ENCODE measurements around the gene ADORA2B. TPM values are rescaled to one million over a fixed set of nuclear protein-coding genes. Genes with fewer than 3 reads are reported as not detected.

The ADORA2B gene
- polyA plus RNA-seq, 1 of the 3 experiments (the other 2 are of a cell fraction), result 12.6 TPM

DNA sequence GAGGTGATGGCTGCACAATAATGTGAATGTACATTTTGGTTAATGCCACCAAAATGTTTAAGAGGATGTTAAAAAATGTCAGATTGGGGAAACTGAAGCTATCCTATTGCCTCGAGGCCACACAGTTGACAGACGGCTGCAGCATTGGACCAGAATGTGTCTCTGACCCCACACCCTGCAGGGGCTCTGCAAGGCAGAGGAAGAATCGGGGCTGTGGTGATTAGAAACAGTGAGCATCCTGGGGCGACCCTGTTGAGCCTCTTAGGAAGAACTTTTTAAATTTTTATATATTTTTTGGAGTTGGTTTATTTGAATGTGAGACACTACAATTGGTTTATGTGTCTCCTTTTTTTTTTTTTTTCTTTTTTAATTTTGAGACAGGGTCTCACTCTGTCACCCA, 15.0 kb upstream of the ADORA2B start:
- H3K4me3 ChIP-seq (ENCODE audit: low read depth in 2 of 2, low read length in 1 of 2), result no peak overlapping the region
- no peaks in the 10 kb centered on the region for H3F3A ChIP-seq (replicated peaks; ENCODE audit: insufficient read depth)
- no peak overlapping the region for H3K9ac ChIP-seq
- WGBS (ENCODE audit: low lambda C conversion rate), result 58% methylated on average over 4 of the region's 4 CpGs
- H4K20me1 ChIP-seq (ENCODE audit: insufficient read depth), result no peaks in the 10 kb centered on the region
- H3K4me1 ChIP-seq (ENCODE audit: control insufficient read depth in 1 of 2, insufficient read depth in 2 of 2, low read depth in 1 of 2, low read length in 1 of 2), result peaks cover 0 to 4% of the 10 kb centered on the region in 2 experiments; a peak in 1 of 4 replicates
- no peak overlapping the region for H3K27ac ChIP-seq (ENCODE audit: low read depth in 2 of 2, low read length in 1 of 2)
- no peak overlapping the region for H2AFZ ChIP-seq (ENCODE audit: low read depth)
- H3K27me3 ChIP-seq (ENCODE audit: insufficient read depth), result no peaks in the 10 kb centered on the region; the same call in 1 of the 2 replicates
- no peaks in the 10 kb centered on the region for H3K9me3 ChIP-seq
- no peak for DNase-seq
- POLR2A ChIA-PET, result no interaction called here
- no peak overlapping the region for H3K4me2 ChIP-seq
- CTCF ChIA-PET, result no interaction called here
- no peak for TF ChIP-seq REST (IDR thresholded peaks at IDR 0.05; ENCODE audit: low read depth, low read length)
- no peak for TF ChIP-seq NRF1 (IDR thresholded peaks at IDR 0.05; ENCODE audit: low read depth, low read length)
- no peak for TF ChIP-seq POLR2AphosphoS5 (IDR thresholded peaks at IDR 0.05; ENCODE audit: low read depth, low read length)
- no peak for TF ChIP-seq USF2 (IDR thresholded peaks at IDR 0.05; ENCODE audit: borderline replicate concordance, low read depth, low read length)
- TF ChIP-seq MXI1 (IDR thresholded peaks at IDR 0.05; ENCODE audit: low read depth, low read length), result no peak
- TF ChIP-seq TCF12 (IDR thresholded peaks at IDR 0.05), result no peak
- TF ChIP-seq ELF1 (IDR thresholded peaks at IDR 0.05), result no peak
- TF ChIP-seq USF1 (IDR thresholded peaks at IDR 0.05; ENCODE audit: borderline replicate concordance, low read depth), result no peak
- TF ChIP-seq MAX (IDR thresholded peaks at IDR 0.05; ENCODE audit: low read depth), result no peak
- TF ChIP-seq EZH2phosphoT487 (IDR thresholded peaks at IDR 0.05; ENCODE audit: borderline replicate concordance, low read depth), result no peak
- no peak for TF ChIP-seq RFX5 (IDR thresholded peaks at IDR 0.05; ENCODE audit: low read length)
- no peak for TF ChIP-seq RAD21 (IDR thresholded peaks at IDR 0.05; ENCODE audit: low read length)
- no peaks in the 10 kb centered on the region for H3K79me2 ChIP-seq (ENCODE audit: insufficient read depth)
- no peaks in the 10 kb centered on the region for H3K9me2 ChIP-seq
- H3K36me3 ChIP-seq (replicated peaks in 1 of 2; ENCODE audit: control insufficient read depth in 1 of 2, insufficient read depth in 2 of 2, low read length in 1 of 2), result no peaks in the 10 kb centered on the region

DNA sequence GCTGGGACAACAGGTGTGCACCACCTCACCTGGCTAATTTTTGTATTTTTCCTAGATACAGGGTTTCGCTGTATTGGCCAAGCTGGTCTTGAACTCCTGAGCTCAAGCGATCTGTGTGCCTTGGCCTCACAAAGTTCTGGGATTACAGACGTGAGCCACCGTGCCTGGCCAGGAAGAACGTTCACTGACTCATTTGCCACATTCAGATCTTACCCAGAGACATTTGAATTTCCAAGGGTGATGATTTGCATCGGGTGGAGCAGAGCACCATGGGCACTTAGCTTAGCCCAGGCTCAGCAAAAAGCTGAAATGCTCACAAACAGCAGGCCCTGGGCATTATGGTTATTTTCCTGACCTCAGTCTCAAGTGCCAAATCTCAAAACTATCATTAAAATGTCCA, 14.5 kb upstream of the ADORA2B start:
- H3K79me2 ChIP-seq (ENCODE audit: insufficient read depth), result no peaks in the 10 kb centered on the region
- no peak for DNase-seq
- ChIA-PET CTCF (no interaction called here), POLR2A (no interaction called here)
- H3K4me3 ChIP-seq (ENCODE audit: low read depth in 2 of 2, low read length in 1 of 2), result no peak overlapping the region
- H2AFZ ChIP-seq (ENCODE audit: low read depth), result no peak overlapping the region
- H3K9me3 ChIP-seq, result no peaks in the 10 kb centered on the region
- peaks cover 0 to 4% of the 10 kb centered on the region in 2 experiments; a peak in 1 of 4 replicates for H3K4me1 ChIP-seq (ENCODE audit: control insufficient read depth in 1 of 2, insufficient read depth in 2 of 2, low read depth in 1 of 2, low read length in 1 of 2)
- no peaks in the 10 kb centered on the region for H4K20me1 ChIP-seq (ENCODE audit: insufficient read depth)
- no peaks in the 10 kb centered on the region for H3K9me2 ChIP-seq
- no peak overlapping the region for H3K27ac ChIP-seq (ENCODE audit: low read depth in 2 of 2, low read length in 1 of 2)
- H3K36me3 ChIP-seq (replicated peaks in 1 of 2; ENCODE audit: control insufficient read depth in 1 of 2, insufficient read depth in 2 of 2, low read length in 1 of 2), result no peaks in the 10 kb centered on the region
- 70% methylated on average over 5 of the region's 6 CpGs for WGBS (ENCODE audit: low lambda C conversion rate)
- H3K9ac ChIP-seq, result no peak overlapping the region
- H3F3A ChIP-seq (replicated peaks; ENCODE audit: insufficient read depth), result no peaks in the 10 kb centered on the region
- no peak overlapping the region for H3K4me2 ChIP-seq
- no peaks in the 10 kb centered on the region; the same call in 1 of the 2 replicates for H3K27me3 ChIP-seq (ENCODE audit: insufficient read depth)
- TF ChIP-seq PBX3 (IDR thresholded peaks at IDR 0.05) (no peak), FOSL2 (IDR thresholded peaks at IDR 0.05; ENCODE audit: borderline replicate concordance, low read depth) (no peak), GATA2 (CRISPR knock-in tag; IDR thresholded peaks at IDR 0.05) (no peak), USF2 (IDR thresholded peaks at IDR 0.05; ENCODE audit: borderline replicate concordance, low read depth, low read length) (no peak), RCOR1 (IDR thresholded peaks at IDR 0.05; ENCODE audit: low read length) (no peak), TCF12 (IDR thresholded peaks at IDR 0.05) (no peak), POLR2AphosphoS5 (IDR thresholded peaks at IDR 0.05; ENCODE audit: low read depth, low read length) (no peak), MEF2A (IDR thresholded peaks at IDR 0.05; ENCODE audit: borderline replicate concordance, low read depth) (no peak), IRF3 (IDR thresholded peaks at IDR 0.05; ENCODE audit: low read depth, low read length) (no peak)
